ENCODE data around the gene PKNOX1. TPM values are rescaled to one million over a fixed set of nuclear protein-coding genes. Genes with fewer than 3 reads are reported as not detected.
"Not testable (repeated sequence)": the region's sequence is repeated elsewhere in the genome, so short reads cannot be mapped to it uniquely, and the experiment has no call there.

Gene PKNOX1
- total and polyA plus RNA-seq, 2 experiments from 2014 or later: 8.1 to 10.5 TPM

DNA sequence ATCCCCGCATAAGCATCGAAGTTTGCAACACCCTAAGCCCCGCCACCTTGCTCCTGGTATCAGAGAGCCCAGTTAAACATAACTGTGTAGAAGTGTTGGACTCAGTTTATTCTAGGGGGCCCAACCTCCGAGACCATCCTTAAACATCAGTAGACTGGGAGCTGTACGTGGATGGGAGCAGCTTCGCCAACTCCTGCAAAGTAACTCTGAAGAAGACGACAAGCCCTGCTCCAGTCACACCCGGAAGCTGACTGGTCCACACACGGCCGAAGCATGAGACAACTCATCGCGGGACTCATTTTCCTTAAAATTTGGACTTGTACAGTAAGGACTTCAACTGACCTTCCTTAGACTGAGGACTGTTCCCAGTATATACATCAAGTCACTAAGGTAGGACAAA lies 40.4 kb upstream of the PKNOX1 start:
- H3K27ac ChIP-seq: not testable (repeated sequence)

DNA sequence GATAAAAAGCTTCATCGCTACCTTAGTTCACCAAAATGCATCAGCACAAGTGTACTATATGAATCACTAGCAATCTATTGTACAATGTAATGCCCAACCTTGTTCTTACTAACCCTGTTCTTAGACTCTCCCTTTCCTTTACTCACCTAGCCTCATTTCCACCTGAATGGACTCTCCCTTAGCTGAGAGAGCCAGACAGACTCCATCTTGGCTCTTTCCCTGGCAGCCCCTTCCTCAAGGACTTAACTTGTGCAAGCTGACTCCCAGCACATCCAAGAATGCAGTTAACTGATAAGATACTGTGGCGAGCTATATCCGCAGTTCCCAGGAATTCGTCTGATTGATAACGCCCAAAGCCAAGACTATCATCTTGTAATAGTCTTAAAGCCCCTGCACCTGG lies 38.0 kb upstream of the PKNOX1 start:
- DNase-seq (ENCODE audit: low read depth in 1 of 2, low spot score in 1 of 2); H3K4me3 ChIP-seq: not testable (repeated sequence)
- peak overlapping the region; percentile 95 for H3K27ac ChIP-seq

More for the DNA sequence above, 40.4 kb upstream of the PKNOX1 start:
- not testable (repeated sequence) for H3K36me3 ChIP-seq; H3K9me3 ChIP-seq (ENCODE audit: low read depth); H3K4me3 ChIP-seq; H3K27me3 ChIP-seq; DNase-seq (ENCODE audit: low read depth in 1 of 2, low spot score in 1 of 2)
- H3K4me1 ChIP-seq (ENCODE audit: low read depth): peaks cover 33% of the 10 kb centered on the region

DNA sequence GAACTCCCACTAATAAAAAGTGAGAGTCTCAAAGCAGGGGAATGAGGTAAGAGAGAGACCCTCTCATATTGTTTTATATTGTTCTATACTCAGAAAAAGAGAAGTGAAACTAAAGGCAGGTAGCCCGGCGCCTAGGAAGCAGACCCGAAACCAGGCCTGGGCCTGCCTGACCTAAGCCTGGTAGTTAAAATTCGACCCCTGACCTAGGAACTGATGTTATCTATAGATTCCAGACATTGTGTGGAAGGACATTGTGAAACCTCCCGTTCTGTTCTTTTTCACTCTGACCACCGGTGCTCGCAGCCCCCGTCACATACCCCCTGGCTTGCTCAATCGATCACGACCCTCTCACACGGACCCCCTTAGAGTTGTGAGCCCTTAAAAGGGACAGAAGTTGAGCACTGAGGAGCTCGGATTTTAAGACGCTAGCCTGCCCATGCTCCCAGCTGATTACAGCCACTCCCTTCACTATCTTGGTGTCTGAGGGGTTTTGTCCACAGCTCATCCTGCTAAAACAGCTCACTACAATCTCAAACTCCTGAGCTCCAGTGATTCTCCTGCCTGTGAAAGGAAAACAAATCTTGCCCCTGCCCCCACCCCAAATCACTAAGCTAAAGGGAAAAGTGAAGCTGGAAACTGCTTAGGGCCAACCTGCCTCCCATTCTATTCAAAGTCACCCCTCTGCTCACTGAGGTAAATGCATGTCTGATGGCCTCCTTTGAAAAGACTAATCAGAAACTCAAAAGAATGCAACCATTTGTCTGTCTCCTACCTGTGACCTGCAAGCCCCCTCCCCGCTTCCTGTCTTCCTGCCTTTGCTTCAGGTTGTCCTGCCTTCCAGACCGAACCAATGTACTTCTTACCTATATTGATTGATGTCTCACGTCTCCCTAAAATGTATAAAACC lies 37.1 kb upstream of the PKNOX1 start:
- DNase-seq (ENCODE audit: low read depth in 1 of 2, low spot score in 1 of 2); H3K9me3 ChIP-seq (ENCODE audit: low read depth): not testable (repeated sequence)
- H3K27ac ChIP-seq: peak overlapping the region; percentile 95

More for the DNA sequence above, 38.0 kb upstream of the PKNOX1 start:
- not testable (repeated sequence) for H3K27me3 ChIP-seq; H3K36me3 ChIP-seq; H3K9me3 ChIP-seq (ENCODE audit: low read depth)
- peaks cover 33% of the 10 kb centered on the region for H3K4me1 ChIP-seq (ENCODE audit: low read depth)

GRCh38 chr21:42937960-42938605 lies 36.3 kb upstream of the PKNOX1 start:
- Histone ChIP-seq H3K4me3 (no peak overlapping the region), H3K9me3 (ENCODE audit: low read depth) (no peaks in the 10 kb centered on the region), H3K27ac (peak overlapping the region; percentile 95), H3K36me3 (no peaks in the 10 kb centered on the region), H3K27me3 (no peaks in the 10 kb centered on the region), H3K4me1 (ENCODE audit: low read depth) (peaks cover 25% of the 10 kb centered on the region)
- peak in 1 of 2 donors; percentile 31 for DNase-seq (ENCODE audit: low read depth in 1 of 2, low spot score in 1 of 2)
- TF ChIP-seq, protein P1, sequence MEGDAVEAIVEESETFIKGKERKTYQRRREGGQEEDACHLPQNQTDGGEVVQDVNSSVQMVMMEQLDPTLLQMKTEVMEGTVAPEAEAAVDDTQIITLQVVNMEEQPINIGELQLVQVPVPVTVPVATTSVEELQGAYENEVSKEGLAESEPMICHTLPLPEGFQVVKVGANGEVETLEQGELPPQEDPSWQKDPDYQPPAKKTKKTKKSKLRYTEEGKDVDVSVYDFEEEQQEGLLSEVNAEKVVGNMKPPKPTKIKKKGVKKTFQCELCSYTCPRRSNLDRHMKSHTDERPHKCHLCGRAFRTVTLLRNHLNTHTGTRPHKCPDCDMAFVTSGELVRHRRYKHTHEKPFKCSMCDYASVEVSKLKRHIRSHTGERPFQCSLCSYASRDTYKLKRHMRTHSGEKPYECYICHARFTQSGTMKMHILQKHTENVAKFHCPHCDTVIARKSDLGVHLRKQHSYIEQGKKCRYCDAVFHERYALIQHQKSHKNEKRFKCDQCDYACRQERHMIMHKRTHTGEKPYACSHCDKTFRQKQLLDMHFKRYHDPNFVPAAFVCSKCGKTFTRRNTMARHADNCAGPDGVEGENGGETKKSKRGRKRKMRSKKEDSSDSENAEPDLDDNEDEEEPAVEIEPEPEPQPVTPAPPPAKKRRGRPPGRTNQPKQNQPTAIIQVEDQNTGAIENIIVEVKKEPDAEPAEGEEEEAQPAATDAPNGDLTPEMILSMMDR (IDR thresholded peaks at IDR 0.05; ENCODE audit: low read depth, low read length): no peak

More for the DNA sequence above, 37.1 kb upstream of the PKNOX1 start:
- peaks cover 28% of the 10 kb centered on the region for H3K4me1 ChIP-seq (ENCODE audit: low read depth)
- H3K27me3 ChIP-seq, H3K36me3 ChIP-seq, H3K4me3 ChIP-seq: not testable (repeated sequence)

- not testable (repeated sequence) for H3K4me3 ChIP-seq; DNase-seq (ENCODE audit: low read depth in 1 of 2, low spot score in 1 of 2); H3K36me3 ChIP-seq; H3K27me3 ChIP-seq; H3K9me3 ChIP-seq (ENCODE audit: low read depth)
- H3K27ac ChIP-seq: peak overlapping the region; percentile 95
- peaks cover 21% of the 10 kb centered on the region for H3K4me1 ChIP-seq (ENCODE audit: low read depth)
Observed at GRCh38 chr21:42938606-42938995, 35.8 kb upstream of the PKNOX1 start.

DNA sequence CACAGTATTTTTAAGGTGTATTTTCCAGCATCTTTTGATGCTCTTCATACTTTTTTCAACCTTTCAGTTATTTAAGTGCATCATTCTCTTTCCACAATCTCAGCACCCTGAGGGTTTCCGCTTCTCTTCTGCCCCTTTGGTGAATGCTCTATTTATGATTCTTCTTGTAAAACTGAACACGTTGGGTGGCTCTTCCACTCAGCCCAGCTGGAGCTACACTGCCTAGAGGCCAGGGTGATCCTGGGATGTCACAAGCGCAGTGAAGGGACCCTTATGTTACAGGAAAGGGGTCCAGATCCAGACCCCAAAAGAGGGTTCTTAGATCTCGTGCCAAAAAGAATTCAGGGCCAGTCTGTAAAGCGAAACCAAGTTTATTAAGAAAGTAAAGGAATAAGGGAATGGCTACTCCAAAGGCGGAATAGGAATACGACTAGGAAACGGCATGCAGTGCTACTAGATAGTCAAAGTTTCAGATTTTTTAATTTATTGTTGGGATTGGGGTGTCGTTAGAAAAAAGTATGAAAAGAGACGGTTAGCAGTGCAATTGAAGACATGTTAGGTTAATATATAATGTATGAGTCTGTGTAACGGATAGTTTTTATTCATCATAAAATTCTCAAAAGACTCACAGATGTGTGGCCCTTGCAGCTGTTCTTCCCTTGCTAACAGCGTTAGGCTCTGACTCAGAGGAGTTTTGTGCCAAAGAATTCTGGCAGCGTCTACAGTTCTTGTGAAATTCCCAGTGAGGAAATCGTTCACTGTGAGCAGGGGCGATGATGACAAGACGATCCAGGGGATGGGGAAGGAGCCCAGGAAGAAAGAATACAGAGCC lies 34.6 kb upstream of the PKNOX1 start:
- Histone ChIP-seq H3K36me3 (no peaks in the 10 kb centered on the region), H3K9me3 (ENCODE audit: low read depth) (no peaks in the 10 kb centered on the region), H3K27ac (no peak overlapping the region), H3K27me3 (no peaks in the 10 kb centered on the region), H3K4me3 (no peak overlapping the region), H3K4me1 (ENCODE audit: low read depth) (peaks cover 16% of the 10 kb centered on the region)
- TF ChIP-seq, protein P1 (IDR thresholded peaks at IDR 0.05; ENCODE audit: low read depth, low read length): no peak
- peak in 1 of 2 donors; percentile 98 for DNase-seq (ENCODE audit: low read depth in 1 of 2, low spot score in 1 of 2)

DNA sequence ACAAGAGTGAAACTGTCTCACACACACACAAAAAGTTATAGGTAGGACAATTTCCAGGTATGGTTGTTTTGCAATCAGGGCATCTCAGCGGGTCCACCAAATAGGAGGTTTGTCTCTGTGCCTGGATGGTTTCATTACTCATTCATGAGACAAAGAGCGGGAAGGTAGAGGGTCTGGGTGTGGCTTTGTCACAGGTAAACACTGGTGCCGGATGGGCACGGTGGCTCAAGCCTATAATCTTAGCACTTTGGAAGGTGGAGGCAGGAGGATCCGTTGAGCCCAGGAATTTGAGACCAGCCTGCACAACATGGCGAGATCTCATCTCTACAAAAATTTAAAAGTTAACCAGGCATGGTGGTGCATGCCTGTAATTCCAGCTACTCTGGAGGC lies 32.7 kb upstream of the PKNOX1 start:
- Histone ChIP-seq H3K27me3 (no peaks in the 10 kb centered on the region), H3K36me3 (no peaks in the 10 kb centered on the region), H3K4me3 (no peak overlapping the region), H3K4me1 (ENCODE audit: low read depth) (peaks cover 12% of the 10 kb centered on the region), H3K27ac (no peak overlapping the region), H3K9me3 (ENCODE audit: low read depth) (no peaks in the 10 kb centered on the region)
- TF ChIP-seq, protein P1 (IDR thresholded peaks at IDR 0.05; ENCODE audit: low read depth, low read length): no peak
- DNase-seq (ENCODE audit: low read depth in 1 of 2, low spot score in 1 of 2): no peak
